Activated CD4-positive, alpha-beta T cell treated with anti-CD3 and anti-CD28 coated beads, Interleukin-10, Interleukin-2, amounts not matched to agents 100 ng/mL and 50 ng/mL, durations not matched to agents 16 hours and 8 hours (primary cell): ENCODE measurements around the gene LY6G5C.
"Not testable (repeated sequence)": the region's sequence is repeated elsewhere in the genome, so short reads cannot be mapped to it uniquely, and the experiment has no call there.

Experiments
- DNase-seq: peaks from one replicate; pipeline ENCODE4 v3.0.0-alpha.2; 2020

Gene LY6G5C

DNA sequence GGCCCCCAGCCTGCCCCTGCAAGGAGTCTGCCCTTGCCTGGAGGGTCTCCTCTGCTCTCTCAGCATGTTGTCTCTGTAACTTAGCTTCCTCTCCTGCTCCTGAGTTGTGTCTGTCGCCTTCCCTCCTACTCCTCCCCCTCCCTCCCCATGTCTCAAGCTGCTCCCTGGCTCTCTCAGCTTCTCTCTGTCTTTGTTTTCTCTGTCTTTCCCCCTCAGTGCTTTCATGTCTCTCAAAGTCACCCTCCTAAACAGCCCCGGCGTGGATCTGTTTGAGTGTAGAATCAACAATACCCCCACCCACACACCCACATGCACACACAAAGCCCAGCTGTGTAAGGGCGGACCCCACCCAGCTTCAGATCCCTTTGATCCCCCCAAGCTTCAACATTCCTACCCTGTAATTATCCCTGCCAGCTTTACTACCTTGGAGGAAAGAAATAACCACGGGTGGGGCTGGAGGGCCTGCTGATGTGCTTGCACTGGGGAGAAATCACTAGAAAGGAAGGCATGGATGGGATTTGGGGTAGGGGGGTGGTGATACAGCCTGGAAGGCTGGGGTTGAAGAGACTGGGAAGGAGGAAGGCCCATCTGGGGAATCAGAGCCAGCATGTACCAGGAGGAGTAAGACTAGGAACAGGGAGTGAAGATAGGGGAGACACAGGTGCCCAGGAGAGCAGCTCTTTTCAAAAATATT is 33.3 kb upstream of the LY6G5C start:
- no peak for DNase-seq

DNA sequence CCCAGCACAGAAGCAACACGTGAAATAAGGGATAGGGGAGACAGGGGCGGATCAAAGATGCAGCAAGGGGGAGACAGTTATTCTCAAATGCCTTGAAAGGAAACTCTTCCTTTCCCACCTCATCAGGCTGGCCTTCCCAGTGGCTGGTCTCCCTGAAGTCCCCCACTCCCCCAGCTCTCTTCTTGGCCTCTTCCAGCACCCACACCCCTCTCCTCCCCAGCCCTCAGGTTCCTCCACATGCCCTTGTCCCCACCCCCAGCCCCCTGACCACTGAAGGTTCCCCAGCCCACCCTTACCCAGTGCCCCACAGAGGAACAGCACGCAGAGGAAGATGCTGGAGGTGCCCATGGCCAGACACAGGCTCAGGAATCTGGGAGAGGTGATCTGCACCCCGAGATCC is 32.6 kb upstream of the LY6G5C start:
- DNase-seq = no peak

DNA sequence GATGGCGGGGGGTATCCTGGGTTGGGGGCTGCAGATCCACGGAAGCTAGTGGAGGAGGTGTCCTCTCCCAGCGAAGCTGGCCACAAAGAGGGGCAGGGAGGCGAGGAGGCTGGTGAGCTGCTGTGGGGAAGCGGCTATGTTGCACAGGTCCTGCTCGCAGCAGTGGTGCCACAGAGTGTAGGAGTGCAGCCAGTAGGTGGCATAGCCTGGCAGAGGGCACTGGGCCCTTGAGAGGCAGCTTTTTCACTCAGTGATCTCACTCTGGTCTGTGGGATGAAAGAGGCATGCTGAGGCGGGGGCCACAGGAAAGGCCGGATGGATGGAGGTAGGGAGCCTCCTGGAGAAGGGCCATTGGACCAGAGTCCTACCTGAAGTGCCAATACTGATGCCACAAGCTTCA is 31.4 kb upstream of the LY6G5C start:
- peak; percentile 28 for DNase-seq

DNA sequence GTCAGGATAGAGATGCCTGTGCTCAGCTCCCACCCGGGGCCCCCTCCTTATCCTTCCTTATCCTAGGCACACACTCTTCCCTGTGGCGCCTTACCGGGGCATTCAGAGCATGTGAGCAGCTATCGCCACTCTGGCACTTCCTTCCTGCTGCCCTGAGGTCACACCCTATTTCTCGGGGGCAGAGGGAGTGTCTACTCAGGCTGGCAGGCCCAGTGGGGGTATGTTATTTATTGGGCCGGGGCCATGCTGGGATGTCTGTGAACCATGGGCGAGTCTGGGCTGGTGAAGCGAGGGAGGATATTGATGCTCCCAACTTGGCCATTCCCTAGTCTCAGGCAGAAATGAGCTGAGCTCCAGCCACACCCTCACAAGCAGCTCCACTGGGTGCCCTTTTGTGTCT is 30.4 kb upstream of the LY6G5C start:
- no peak for DNase-seq

DNA sequence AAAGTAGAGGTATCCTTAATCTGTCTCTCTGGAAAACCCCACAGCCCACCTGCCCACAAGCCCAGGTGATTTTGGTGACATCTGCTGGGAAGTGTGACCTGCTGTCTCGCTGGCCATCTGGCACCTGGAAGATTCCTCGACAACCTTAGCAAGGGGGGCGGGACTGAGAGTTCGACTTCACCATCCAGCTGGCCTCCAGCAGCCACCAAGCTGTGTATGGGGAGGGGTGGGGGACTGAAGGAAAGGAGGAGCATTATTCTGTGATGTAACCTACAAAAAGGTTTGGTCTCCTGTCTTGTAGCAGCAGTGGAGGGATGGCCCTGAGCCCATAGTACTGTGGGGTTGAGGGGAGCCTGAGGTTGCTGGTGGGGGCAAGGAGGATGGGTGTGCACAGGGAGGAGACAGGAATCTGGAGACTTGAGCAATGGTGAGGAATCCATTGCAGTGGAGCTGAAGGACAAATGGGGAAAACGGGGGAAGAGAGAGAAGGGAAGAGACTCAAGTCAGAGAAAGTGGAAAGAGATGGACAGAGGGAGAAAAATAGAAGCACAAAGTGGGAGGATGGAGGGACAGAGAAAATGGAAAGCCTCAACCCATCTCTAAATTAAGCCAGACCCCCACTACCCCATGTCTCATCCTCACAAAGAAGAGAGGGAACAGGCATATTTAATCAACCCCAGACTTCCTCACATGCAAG is 29.8 kb upstream of the LY6G5C start:
- no peak for DNase-seq

DNA sequence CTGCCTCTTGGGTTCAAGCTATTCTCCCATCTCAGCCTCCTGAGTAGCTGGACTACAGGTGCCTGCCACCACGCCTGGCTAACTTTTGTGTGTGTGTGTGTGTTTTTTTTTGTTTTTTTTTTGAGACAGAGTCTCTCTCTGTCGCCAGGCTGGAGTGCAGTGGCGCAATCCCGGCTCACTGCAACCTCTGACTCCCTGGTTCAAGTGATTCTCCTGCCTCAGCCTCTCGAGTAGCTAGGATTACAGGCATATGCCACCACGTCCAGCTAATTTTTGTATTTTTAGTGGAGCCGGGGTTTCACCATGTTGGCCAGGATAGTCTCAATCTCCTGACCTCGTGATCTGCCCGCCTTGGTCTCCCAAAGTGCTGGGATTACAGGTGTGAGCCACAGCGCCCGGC is 28.3 kb upstream of the LY6G5C start:
- DNase-seq = not testable (repeated sequence)

DNA sequence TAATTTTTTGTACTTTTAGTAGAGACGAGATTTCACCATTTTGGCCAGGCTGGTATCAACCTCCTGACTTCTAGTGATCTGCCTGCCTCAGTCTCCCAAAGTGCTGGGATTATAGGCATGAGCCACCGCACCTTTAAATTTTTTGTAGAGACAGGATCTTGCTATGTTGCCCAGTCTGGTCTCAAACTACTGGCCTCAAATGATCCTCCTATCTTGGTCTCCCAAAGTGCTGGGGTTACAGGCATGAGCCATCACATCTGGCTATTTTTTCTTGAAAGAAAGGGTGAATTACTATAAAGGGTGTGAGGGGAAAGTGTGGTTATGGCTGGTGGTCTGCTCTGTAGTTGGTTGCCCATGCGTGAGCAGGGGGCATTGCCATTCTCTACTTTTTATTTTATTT is 27.4 kb upstream of the LY6G5C start:
- DNase-seq = no peak

DNA sequence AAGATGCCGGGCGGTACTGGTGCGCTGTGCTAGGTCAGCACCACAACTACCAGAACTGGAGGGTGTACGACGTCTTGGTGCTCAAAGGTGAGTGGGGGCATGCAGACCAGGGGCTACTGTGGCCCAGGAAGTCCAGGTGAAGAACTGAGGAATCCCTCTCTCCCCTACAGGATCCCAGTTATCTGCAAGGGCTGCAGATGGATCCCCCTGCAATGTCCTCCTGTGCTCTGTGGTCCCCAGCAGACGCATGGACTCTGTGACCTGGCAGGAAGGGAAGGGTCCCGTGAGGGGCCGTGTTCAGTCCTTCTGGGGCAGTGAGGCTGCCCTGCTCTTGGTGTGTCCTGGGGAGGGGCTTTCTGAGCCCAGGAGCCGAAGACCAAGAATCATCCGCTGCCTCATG is 26.8 kb upstream of the LY6G5C start:
- DNase-seq = no peak

DNA sequence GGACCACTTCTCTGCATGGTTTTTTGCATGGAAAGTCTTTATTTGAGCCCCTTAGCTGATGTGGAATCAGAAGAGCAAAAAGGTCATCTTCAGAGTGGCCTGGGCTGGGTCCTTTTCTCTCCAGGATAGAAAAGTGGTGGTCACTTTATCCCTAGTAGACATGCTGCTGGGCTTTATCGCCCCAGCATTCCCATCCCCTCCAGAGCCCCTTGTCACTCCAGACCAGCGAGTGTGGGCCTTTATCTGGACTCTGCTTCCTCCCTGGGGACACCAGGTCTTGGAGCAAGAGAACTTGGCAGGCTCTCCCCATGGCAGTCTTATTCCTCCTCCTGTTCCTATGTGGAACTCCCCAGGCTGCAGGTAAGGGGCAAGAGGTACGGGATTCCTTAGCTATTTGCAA is 25.7 kb upstream of the LY6G5C start, which contains the start of gene LY6G6F:
LY6G6F (plus strand) TSS at position 268 of the 400 bp plus-strand sequence; CDS start at position 309, 41 bp downstream.
- no peak for DNase-seq

DNA sequence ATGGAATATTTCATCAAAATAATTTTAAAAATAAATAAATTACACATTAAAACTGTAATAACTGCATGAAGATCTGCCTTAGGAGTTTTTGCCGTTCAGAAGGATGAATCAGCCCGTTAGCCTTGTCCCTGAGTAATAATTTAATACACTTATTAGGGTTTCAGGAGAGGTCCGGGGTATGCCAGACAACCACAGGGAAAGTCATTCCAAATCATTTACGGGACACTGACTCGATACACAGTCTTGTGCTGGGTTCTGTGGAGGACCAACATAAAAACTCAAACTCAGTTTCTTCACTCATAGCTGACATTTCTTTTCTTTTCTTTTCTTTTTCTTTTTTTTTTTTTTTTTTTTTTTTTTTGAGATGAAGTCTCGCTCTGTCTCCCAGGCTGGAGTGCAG is 25.1 kb upstream of the LY6G5C start:
- DNase-seq = no peak

DNA sequence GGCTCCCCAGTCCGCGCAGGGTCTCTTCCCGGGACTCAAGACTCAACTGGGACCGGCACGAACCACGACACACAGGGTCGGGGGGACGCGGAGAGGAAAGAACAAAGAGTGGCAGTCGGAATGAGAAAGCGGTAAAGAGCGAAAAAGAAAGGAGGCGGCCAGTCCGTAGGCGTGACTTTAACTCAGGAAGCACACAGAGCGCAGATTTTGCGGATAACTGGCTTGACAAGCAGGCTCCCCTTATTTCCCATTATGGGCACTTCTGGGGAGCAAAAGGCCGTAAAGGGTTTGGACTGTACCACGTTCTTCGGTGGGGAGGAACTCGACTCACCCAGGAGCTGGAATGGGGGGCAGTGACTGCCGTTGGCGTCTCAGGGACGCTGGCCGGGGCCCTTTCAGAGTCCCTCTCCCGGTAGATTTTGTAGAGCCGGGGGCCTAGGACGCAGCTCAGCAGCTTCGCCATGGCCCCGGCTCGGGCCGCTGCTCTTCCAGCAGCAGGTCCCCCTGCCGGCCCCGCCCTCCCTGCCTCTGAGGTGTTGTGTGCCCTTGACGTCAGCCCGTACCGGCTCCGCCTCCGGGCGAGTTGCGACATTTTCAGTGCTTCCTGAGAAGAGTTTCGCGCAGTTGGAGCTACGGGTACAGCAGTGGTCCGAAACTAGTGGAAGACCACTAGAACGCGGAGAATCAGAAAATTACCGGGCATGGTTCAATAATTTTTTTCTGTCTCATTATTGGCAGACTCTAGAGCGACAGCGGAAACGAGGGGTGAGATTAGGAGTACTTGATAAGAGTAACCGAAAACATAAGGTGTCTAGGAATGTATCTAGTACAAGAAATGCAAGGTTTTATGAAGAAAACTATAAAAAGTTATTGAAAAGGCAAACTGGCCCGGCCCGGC is 22.2 kb upstream of the LY6G5C start, which contains the start of gene ABHD16A:
ABHD16A (minus strand) TSS at position 506 of the 898 bp plus-strand sequence; CDS start at position 463, 43 bp downstream.
- DNase-seq = peak; percentile 99

DNA sequence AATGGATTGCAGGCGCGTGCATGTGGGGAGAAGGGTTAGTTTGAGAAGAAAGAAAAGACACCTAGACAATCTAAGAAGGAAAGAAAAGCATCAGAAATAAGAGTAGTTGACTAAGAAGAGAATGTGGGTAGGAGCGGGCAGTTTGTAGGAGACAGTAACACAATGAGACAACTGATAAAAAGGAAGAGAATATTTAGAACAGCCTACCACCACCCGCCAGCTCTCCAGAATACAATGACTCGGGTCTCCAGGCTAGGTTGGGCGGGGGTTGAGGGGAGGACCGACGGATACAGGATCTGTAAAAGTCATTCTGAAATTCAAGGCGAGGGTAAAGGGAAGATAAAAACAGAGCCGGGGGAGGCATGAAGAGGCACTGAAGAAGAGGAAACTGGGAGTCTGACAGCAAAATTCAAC is 21.5 kb upstream of the LY6G5C start:
- DNase-seq = peak; percentile 45

DNA sequence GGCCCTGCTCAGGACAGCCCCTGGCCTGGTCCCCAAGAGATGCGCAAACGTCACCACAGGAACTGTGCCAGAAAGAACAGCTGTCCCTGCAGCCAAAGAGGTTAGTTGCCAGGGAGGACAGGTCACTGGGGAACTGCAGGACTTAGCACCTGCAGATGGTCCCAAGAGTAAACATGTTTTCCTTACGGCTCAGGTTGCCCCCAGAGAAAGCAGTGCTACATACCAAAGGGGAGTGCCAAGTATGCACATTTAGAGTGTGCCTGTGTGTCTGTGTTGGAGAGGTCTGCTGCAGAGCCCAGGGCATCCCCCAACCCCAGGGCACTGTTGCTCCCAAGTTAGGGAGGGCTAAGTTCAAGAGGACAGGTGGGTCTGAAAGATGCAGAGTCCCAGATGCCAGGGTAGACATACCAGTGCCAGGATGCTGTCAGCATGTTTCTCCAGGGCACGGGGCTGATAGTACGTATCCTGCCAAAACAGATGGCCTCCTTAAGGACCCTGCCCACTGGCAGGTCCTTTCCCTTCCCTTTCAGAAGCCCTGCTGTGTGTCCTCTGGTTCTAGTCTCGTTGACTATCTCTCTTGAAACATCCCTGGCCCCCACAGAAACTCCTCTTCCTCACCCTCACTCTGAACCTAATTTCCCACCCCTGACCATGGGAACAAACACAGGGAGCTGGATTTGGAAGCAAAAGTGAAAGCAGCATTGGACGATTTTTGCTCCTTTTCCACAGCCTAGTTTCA is 21.0 kb upstream of the LY6G5C start:
- DNase-seq = no peak

DNA sequence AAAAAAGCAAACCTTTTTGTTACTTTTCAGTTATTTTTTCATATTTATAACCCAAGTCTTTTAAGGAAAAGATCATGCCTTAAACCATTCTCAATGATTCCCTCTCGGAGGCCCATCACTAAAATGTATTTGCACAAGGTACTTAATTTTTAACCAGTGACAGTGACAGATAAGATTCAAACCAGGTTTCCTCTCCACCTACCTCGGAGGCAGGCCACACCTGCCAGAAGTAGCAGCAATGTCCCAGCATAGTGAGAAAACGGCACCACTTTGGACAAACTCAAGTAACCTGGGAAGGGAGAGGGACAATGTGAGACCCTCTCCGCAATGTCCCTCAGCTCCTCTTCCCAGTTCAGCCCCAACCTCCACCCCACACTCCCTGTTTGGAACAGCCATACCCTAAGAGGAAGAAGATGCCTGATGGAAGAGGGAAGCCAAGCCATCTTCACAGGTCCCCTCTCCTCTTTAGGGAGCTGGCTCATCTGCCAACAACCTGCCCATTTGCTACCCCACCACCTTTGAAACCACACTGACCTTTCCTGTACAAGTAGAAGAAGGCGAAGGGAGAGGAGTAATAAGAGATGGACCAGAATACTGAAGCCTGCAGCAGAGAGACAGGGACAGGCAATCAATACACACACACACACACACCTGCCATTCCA is 20.0 kb upstream of the LY6G5C start:
- DNase-seq = no peak

DNA sequence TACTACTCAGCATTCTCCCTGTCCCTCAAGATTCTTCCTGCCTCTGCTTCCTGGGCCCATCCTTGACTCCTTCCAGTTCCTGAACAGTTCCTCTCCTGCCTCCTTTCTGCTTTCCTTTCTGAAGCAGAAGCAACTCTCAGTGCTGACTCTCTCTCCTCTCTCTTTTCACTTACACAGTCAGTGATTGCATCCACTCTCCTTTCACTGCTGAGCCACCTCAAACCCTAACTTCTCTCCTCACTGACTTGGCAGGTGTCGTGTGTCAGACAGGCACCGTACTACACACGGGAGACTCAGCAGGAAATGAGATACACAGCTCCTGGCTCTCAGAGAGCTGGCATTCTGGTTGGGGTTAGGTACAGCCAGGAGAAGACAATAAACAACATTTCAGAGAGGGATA is 16.7 kb upstream of the LY6G5C start:
- DNase-seq = peak; percentile 42

DNA sequence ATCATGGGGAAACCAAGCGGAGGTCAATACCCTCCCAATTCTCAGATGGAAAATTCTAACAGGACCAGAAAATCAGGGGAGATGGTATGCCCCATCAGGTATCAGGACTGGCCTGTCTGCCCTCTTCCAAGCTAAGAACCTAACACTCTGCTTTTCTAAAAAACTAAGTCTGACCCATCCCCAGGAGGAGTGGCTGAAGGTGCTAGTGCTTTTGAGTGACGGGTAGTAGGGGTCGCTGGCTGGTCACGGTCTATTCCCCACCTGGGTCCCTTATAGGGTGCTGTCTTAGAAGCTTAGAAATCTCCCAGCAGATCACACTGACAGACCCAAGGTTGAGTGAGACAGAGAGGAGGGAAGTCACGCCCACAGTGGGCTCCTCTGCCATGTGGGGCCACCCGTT is 12.7 kb upstream of the LY6G5C start:
- DNase-seq = no peak

DNA sequence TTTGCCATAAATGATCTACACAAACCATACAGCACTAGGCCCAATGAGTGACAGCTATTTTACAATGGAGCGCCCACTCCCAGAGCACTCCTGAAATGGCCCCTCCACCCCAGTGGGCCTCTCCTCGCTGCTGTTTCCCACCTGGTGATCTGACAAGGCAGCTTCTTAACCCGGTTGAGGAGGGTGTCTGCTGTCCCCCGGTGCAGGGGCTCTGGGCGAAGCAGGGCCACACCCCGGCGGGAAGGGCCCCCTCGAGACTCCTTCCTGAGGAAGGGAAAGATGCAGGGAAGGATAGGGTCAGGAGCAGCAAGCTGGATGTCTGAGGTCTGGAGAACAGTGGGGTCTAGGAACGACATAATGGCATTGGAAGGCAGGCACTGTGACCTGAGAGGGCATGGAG is 12.0 kb upstream of the LY6G5C start:
- DNase-seq = no peak

DNA sequence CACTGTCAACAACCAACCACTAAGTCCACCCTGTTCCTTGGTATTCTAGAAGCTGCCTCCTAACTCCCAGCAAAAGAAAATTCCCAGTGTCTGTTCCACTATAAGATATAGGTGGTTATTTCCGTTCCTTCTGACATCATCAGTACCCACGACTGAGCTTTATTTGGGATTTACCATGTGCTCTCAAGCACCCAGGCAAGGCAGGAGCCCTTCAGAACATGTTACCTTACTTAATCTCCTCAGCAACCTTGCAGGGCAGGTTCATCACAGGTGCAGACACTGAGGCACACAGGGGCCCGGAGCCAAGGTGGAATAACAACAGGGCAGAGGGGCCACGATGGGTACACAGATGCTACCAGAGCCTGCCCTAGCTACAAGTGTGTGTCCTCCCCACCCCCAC is 11.5 kb upstream of the LY6G5C start:
- no peak for DNase-seq

DNA sequence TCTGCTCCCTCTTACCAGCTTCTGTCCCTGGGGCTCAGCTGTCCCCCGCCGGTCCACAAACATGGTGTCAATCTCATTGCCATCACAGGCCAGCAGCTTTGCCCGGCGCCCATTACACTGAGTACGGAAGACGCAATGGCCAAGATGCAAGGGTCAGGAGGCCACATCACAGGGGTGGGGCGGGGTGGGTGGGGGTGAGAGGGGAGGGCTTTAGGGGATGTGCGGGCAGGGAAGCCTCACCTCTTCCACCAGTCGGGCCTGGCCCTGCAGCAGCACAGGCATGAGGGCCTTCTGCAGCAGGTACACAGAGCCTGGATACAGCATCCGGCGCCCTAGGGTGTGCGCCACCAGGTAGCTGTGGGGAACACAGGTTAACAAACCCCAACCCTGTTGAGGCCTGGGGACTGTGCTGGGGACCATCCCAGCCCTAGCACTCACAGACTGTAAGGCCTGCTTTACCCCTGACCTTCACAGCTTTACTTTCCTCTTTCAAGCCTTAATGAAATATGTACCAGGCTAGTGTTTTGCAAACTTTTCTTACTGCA is 10.8 kb upstream of the LY6G5C start:
- no peak for DNase-seq

DNA sequence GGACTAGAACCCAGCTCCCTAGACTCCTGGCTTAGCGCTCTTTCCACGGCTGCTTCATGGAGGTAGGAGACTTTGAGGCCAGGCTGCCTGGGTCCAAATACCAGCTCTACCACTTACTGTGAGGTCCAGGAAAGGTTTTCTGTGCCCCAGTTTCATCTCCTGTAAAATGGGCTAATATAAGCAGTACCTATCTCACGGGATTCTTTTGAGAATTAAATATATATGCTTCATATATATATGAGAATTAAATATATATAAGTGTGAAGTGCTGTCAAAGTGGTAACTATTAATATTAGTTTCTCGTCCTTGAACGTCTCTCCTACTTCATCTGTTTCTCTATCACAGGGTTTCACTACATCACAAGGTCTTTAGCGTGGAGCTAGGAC is 10.2 kb upstream of the LY6G5C start:
- DNase-seq = no peak

DNA sequence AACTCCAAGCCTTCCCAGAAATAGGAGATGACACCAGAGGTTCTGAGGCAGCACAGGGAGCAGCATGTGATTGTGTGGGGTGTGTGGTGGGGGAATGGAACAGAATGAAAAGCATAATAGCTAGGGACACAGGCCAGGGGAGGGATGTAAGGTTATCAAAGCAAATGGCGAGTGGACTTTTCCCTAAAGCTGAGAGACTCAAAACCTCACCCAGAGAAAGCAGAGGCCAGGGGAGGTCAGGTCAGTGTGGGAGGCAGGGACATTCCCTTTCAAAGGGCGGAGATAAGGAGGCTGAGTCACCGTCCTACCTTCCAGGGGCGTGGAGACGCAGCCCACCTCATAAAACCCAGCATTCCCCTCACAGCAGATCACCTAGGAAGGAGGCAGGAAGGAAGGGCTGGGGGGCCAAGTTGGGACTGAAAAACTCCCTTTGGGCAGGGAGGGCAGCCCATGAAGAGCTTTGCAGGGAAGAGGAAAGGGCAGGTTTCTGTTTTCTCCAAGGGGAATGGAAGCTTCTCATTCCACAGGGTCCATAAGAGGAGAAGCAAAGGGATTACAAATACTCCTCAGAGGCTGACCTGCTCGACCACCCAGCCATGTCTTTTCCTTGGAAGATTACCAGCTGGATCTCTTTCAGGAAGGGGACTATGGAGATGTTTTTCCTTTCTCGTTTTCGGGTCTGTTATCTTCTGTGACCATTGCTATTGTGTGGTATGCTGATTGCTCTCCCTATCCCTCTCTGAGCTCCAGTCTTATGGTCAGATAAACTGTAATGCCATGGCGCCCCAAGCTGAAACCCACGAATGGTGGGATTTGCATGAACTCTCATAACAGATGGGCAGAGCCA is 9.6 kb upstream of the LY6G5C start:
- no peak for DNase-seq
